Measurements from ENCODE around the gene CORO6. TPM values are rescaled to one million over a fixed set of nuclear protein-coding genes. Genes with fewer than 3 reads are reported as not detected.

Gene CORO6
- polyA plus RNA-seq, 2 of the 4 experiments (the other 2 are of a cell fraction): 5.0 to 10.1 TPM

- TF ChIP-seq FOXS1 (CRISPR knock-in tag; IDR thresholded peaks at IDR 0.05) (no peak), NR3C1 (IDR thresholded peaks at IDR 0.05) (no peak), ZNF302 (CRISPR knock-in tag; IDR thresholded peaks at IDR 0.05) (no peak), EHMT2 (IDR thresholded peaks at IDR 0.05; ENCODE audit: low read depth) (no peak), HOXB13 (CRISPR knock-in tag; IDR thresholded peaks at IDR 0.05; ENCODE audit: low read depth) (no peak), FOSB (CRISPR knock-in tag; IDR thresholded peaks at IDR 0.05) (no peak), MAZ (IDR thresholded peaks at IDR 0.05; ENCODE audit: borderline replicate concordance, low read depth, low read length) (no peak), MAX (IDR thresholded peaks at IDR 0.05) (no peak), KDM1A (IDR thresholded peaks at IDR 0.05; ENCODE audit: low read depth) (no peak), MAFK (IDR thresholded peaks at IDR 0.05; ENCODE audit: partially characterized antibody) (no peak), SMC3 (IDR thresholded peaks at IDR 0.05) (no peak), ELK1 (IDR thresholded peaks at IDR 0.05; ENCODE audit: low read depth, low read length) (no peak), ZSCAN20 (CRISPR knock-in tag; IDR thresholded peaks at IDR 0.05) (no peak), PHF8 (IDR thresholded peaks at IDR 0.05; ENCODE audit: borderline replicate concordance, low read depth) (no peak), BHLHE40 (IDR thresholded peaks at IDR 0.05; ENCODE audit: low read depth, low read length) (no peak)
- Histone ChIP-seq H3K4me3 (no peak overlapping the region), H3K4me2 (peak overlapping the region; percentile 55), H3K9me3 (no peaks in the 10 kb centered on the region), H3K27ac (peak overlapping the region in 1 of 2 experiments; percentile 18; a peak in 1 of 6 replicates), H3K4me1 (peaks cover 45% of the 10 kb centered on the region)
- peak; percentile 73 to 74 for DNase-seq (ENCODE audit: low read depth in 1 of 2, low spot score in 1 of 2)
- WGBS (ENCODE audit: missing lambda C conversion rate): 65% methylated on average over 45 of the region's 74 CpGs
- FAIRE-seq: no peak
- CTCF ChIA-PET: interaction anchor here (0.8 to 23.2 kb wide), 13 partner anchors 10 to 478 kb away, joined by 3 to 447 read pairs (median 12); partner anchors contain the start of genes ABHD15, ANKRD13B and TP53I13
- POLR2A ChIA-PET: interaction anchor here (0.6 kb wide), 1 partner anchor 24 kb away, joined by 3 read pairs; no protein-coding TSS in a partner anchor
- ATAC-seq: peak in 1 of 2 experiments; percentile 62; a peak in 3 of 6 replicates
Observed at GRCh38 chr17:29615492-29616299, 7.0 kb downstream of the CORO6 start.

GRCh38 chr17:29615048-29615385 is 7.7 kb downstream of the CORO6 start:
- Histone ChIP-seq H3K4me1 (peaks cover 39% of the 10 kb centered on the region), H3K4me3 (no peak overlapping the region), H3K27ac (no peak overlapping the region), H3K9me3 (no peaks in the 10 kb centered on the region), H3K4me2 (peak overlapping the region; percentile 55; the same call in 1 of the 3 replicates)
- WGBS (ENCODE audit: missing lambda C conversion rate): 87% methylated on average over 15 of the region's 15 CpGs
- ChIA-PET CTCF (interaction anchor here (1.7 to 23.2 kb wide), 7 partner anchors 12 to 466 kb away, joined by 4 to 447 read pairs (median 52); partner anchors contain the start of genes ABHD15, ANKRD13B and TP53I13), POLR2A (no interaction called here)
- no peak for DNase-seq (ENCODE audit: low read depth in 1 of 2, low spot score in 1 of 2)
- TF ChIP-seq HOXA7 (CRISPR knock-in tag; IDR thresholded peaks at IDR 0.05): no peak
- TF ChIP-seq FOSB (CRISPR knock-in tag; IDR thresholded peaks at IDR 0.05): no peak
- no peak for TF ChIP-seq EP300 (IDR thresholded peaks at IDR 0.05)
- no peak for TF ChIP-seq FOSL2 (IDR thresholded peaks at IDR 0.05)
- no peak for TF ChIP-seq FOSL2 (CRISPR knock-in tag; IDR thresholded peaks at IDR 0.05)
- TF ChIP-seq USF2 (IDR thresholded peaks at IDR 0.05): no peak
- no peak for TF ChIP-seq HMGXB4 (CRISPR knock-in tag; IDR thresholded peaks at IDR 0.05; ENCODE audit: borderline replicate concordance)
- TF ChIP-seq PBX3 (IDR thresholded peaks at IDR 0.05): no peak
- no peak for TF ChIP-seq CEBPB (IDR thresholded peaks at IDR 0.05)
- no peak for TF ChIP-seq ZNF302 (CRISPR knock-in tag; IDR thresholded peaks at IDR 0.05)
- TF ChIP-seq POLR2AphosphoS2 (conservative IDR thresholded peaks at IDR 0.05; ENCODE audit: low read length): no peak
- TF ChIP-seq NPAS2 (CRISPR knock-in tag; IDR thresholded peaks at IDR 0.05; ENCODE audit: borderline replicate concordance): no peak
- TF ChIP-seq MYC (IDR thresholded peaks at IDR 0.05; ENCODE audit: borderline replicate concordance, low read length): no peak
- TF ChIP-seq RNF2 (IDR thresholded peaks at IDR 0.05; ENCODE audit: borderline replicate concordance, low read depth): no peak
- no peak for TF ChIP-seq MAZ (IDR thresholded peaks at IDR 0.05; ENCODE audit: borderline replicate concordance, low read depth, low read length)
- TF ChIP-seq HOXB5 (CRISPR knock-in tag; IDR thresholded peaks at IDR 0.05): no peak
- TF ChIP-seq BHLHE40 (IDR thresholded peaks at IDR 0.05; ENCODE audit: low read depth, low read length): no peak
- no peak for TF ChIP-seq HDAC2 (IDR thresholded peaks at IDR 0.05)
- TF ChIP-seq HES2 (IDR thresholded peaks at IDR 0.05): no peak
- no peak for FAIRE-seq
- no peak for ATAC-seq

Data from A549 (cell line).